Fibroblast of skin of left quadriceps (primary cell): ENCODE data around the gene TRIM74.
"Not testable (repeated sequence)": the region's sequence is repeated elsewhere in the genome, so short reads cannot be mapped to it uniquely, and the experiment has no call there.

ENCODE experiments used
- DNase-seq, 2 experiments: peaks; one replicate each; pipeline ENCODE4 v3.0.0-alpha.2; 2013; ENCODE audit warnings: low read depth in 2 of 2

Gene TRIM74

GRCh38 chr7:72968980-72969516, at the start of gene TRIM74:
TRIM74 (minus strand) TSS chr7:72969466; CDS start chr7:72966157, 3,309 bp downstream.
- DNase-seq = not testable (repeated sequence)

DNA sequence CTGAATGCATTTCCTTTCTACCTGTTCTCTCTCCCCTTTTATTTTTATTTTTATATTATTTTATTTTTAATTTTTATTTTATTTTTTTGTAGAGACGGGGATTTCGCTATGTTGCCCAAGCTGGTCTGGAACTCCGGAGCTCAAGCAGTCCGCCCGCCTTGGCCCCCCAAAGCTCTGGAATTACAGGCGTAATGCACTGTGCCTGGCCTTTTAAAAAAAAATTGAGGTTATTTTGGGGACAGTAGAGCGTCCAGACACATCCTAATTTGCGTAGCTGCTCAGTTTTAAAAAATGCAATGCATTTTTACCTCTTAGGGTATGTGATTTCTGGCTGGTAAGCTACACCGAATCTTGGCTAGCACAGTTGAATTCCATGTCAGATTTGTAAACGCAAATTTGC, 37.2 kb upstream of the TRIM74 start:
- not testable (repeated sequence) for DNase-seq

DNA sequence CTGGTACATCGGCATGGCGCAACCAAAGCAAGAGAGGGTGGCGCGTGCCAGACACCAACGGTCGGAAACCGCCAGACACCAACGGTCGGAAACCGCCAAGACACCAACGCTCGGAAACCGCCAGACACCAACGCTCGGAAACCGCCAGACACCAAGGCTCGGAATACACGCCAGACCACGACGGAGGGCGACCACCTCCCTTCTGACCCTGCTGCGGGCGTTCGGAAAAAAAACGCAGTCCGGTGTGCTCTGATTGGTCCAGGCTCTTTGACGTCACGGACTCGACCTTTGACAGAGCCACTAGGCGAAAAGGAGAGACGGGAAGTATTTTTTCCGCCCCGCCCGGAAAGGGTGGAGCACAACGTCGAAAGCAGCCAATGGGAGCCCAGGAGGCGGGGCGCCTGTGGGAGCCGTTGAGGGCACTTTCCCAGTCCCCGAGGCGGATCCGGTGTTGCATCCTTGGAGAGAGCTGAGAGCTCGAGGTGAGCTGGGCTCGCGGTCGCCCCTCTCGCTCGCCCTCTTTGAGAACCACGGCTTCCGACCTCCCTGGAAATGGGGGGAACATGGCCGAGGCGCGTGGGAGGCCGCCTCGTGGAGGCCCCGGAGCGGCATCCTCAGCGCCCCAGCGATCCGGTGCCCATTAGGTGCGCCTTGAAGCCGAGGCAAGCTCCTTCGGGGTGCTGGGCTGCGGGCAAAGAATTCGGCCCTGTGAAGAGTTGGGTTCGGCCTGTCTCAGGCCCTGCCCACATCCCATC, 36.6 kb upstream of the TRIM74 start:
- DNase-seq = not testable (repeated sequence)

DNA sequence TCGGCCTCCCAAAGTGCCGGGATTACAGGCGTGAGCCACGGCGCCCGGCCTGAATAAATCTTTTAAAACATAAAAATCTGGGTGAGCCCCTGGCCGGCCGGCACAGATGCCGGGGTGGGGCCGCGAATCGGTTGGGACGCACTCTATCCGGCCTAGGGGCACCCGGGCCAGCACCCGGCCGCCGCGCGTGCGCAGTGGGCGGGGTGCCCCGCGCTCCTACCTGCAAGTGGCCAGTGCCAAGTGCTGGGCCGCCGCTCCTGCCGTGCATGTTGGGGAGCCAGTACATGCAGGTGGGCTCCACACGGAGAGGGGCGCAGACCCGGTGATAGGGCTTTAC, 36.1 kb upstream of the TRIM74 start:
- DNase-seq = not testable (repeated sequence)

DNA sequence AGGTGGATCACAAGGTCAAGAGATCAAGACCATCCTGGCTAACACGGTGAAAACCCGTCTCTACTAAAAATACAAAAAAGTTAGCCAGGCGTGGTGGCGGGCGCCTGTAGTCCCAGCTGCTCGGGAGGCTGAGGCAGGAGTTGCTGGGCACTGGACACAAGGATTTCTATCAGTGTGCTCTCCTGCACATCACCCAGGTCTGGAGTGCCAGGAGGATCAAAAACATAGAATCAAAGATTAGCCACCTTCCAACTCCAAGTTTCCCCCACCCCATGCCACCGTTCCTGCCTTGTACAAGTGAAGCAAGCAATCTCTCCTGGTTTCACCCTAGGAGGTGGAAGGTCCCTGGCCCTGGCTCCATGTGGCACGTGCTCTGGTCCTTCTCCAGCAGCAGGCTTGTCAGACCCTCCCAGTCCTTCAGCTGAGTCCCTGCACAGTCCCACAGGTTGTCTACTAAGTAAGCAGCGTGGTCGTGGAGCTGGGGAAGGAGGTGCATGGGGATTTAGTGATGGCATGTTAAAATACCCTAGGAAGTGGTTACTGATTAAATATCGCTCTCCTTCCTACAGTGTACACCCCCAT, 28.7 kb upstream of the TRIM74 start:
- not testable (repeated sequence) for DNase-seq

- DNase-seq = not testable (repeated sequence)
Measured at GRCh38 chr7:72997447-72997846, 28.2 kb upstream of the TRIM74 start.

DNA sequence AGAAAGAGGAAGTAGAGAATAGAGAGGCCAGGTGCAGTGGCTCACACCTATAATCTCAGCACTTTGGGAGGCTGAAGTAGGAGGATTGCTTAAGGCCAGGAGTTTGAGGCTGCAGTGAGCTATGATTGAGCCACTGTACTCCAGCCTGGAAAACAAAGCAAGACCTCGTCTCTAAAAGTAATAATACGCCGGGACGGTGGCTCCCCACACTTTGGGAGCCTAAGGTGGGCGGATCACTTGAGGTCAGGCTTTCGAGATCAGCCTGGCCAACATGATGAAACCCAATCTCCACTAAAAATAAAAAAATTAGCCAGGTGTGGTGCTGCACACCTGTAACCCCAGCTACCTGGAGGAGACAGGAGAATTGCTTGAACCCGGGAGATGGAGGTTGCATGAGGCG, 26.2 kb upstream of the TRIM74 start:
- not testable (repeated sequence) for DNase-seq

- DNase-seq = not testable (repeated sequence)
Measured at GRCh38 chr7:72990146-72990913, 21.1 kb upstream of the TRIM74 start.

GRCh38 chr7:72982084-72982483, 12.8 kb upstream of the TRIM74 start:
- not testable (repeated sequence) for DNase-seq

GRCh38 chr7:72980382-72980781, 11.1 kb upstream of the TRIM74 start:
- DNase-seq = not testable (repeated sequence)

DNA sequence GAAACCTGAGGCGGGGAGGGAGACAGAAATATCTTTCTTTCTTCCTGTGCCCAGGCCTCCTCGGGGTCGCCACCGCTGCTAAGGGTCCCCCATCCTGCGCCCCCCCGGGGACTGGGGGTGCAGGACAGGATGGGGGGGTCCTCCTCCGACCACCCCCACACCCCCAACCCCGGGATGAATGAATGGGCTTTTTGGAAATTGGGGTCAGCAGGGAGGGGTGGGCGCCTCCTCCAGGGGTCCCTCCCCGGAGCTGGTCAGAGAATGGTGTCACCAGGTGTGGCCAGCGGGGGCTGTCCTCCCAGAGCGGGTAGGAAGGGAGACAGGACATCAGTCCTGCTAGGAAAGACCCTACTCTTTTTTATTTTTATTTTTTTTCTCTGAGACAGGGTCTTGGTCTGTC, 7.2 kb upstream of the TRIM74 start:
- DNase-seq = not testable (repeated sequence)

DNA sequence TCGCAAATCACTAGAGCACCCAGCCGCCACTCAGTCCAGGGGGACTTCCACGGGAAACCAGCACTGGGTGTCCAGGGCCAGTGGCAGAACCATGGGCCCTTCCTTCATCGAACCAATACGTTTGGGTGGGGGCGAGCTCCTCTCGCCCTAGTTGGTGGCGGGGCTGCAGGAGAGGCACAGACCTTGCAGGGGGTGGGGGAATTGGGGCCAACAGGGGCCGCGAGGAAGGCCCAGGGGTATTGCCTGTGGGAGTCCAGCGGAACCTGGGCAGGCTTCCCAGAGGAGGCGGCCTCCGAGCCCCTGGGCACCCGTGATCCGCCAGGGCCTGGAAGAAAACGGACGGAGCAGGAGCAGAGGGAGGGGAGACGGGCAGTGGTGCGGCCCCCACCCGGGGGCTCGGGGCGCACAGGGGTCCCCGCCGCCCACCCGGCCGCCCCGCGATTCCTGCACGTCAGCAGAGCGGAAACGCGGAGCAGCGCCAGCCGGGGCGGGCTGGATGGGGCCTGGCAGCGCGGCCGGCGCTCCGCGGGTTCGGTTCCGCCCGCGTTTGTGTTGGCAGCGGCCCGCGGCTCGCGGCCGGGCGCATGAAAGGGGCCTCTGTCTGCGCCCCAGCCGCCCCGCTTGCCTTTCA, 6.5 kb upstream of the TRIM74 start:
- not testable (repeated sequence) for DNase-seq

GRCh38 chr7:72974781-72975180, 5.5 kb upstream of the TRIM74 start:
- DNase-seq = not testable (repeated sequence)

DNA sequence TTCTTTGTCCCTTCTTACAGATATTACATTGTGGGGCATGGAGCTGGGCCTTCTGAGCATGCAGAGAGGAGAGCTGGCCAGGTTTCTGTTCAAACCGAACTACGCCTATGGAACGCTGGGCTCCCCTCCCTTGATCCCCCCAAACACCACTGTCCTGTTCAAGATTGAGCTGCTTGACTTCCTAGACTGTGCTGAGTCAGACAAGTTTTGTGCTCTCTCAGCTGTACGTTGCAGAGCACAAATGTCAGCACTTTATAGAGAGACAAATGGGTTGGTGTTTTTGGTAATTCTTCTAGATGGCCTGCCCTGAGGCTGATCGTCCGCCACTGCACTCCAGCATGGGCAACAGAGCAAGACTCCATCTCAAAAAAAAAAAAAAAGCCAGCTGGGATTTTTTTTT, 2.2 kb upstream of the TRIM74 start:
- not testable (repeated sequence) for DNase-seq

GRCh38 chr7:72969688-72970087, 422 bp upstream of the TRIM74 start:
- not testable (repeated sequence) for DNase-seq

DNA sequence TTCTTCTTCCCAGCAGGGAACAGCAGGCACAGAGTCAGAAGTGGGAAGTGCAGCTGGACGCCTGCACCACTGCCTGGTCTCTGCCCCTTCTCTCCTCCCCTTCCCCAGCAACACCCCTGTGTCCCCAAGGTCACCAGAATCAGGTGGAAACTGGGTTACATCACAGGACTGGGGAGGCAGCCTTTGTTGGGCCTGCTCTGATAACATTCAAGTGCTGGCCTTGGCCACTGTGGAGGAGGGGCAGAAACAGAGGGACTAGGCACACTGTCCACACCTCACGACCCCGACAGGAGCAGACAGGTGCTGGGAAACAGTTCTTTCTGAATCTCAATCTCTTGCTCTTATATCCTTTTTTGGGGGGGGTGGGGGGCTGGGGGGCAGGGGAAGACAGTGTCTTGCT, 2.4 kb downstream of the TRIM74 start:
- DNase-seq = not testable (repeated sequence)

GRCh38 chr7:72965186-72965975, 3.9 kb downstream of the TRIM74 start:
- not testable (repeated sequence) for DNase-seq

- DNase-seq = not testable (repeated sequence)
Measured at GRCh38 chr7:72963056-72963455, 6.2 kb downstream of the TRIM74 start.

- not testable (repeated sequence) for DNase-seq
Measured at GRCh38 chr7:72961346-72961650, 8.0 kb downstream of the TRIM74 start.

DNA sequence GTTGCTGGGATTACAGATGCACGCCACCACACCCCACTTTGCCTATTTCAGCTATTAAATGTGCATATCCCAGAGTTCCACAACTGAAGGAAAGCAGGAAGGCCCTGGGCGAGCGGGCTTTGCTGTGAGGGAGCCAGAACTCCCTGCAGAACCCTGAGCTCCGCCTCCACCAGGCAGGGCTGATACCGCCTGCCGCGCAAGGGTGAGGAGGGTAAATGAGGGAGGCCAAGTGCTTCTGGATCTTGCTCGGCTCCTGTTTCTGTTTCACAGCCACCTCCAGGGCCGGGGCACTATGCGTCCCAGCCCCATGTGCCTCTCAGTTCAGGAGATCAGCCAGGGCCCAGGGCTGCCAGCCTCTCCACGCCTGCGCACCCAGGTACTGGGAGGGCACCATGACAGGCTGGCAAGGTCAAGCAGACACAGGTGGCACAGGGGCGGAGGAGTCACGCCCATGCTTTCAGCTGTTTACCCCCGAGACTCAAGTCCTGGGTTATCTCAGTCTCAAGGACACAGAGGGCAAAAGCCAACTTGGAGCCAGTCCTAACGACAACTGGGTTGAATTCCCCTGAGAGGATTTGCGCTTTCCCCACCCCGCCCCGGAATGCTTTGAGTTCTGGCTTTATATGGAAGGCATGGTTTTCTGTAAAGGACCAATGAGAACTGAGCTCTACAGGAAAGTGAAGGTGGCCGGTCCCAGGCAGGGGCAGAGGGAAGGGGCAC, 8.5 kb downstream of the TRIM74 start:
- not testable (repeated sequence) for DNase-seq
